H1 (cell line): ENCODE data around the gene NSD2. TPM values are rescaled to one million over a fixed set of nuclear protein-coding genes. Genes with fewer than 3 reads are reported as not detected.

ENCODE experiments used
- CTCF ChIA-PET: fragments of 300-600 bp; sonication (Branson Sonifier 250); formaldehyde crosslinking; loops from one replicate; lab custom pipeline; 2021; ENCODE audit not compliant: partially characterized antibody; lab: Charles Lee
- POLR2A ChIA-PET: fragments of 300-600 bp; sonication (Branson Sonifier 250); formaldehyde crosslinking; loops from one replicate; lab custom pipeline; 2021; ENCODE audit warnings: inconsistent platforms; ENCODE audit not compliant: partially characterized antibody; lab: Charles Lee
- DNase-seq, 2 experiments: peaks; one replicate each; pipeline versions ENCODE4 v3.0.0 to v3.0.0-alpha.2; 2010 to 2022; ENCODE audit warnings: low spot score in 2 of 2, low read depth in 1 of 2, mixed read lengths in 1 of 2
- FAIRE-seq: peaks from 2 replicates; lab custom pipeline; 2011; peaks lifted over from hg19 to GRCh38; lab: Jason Lieb, UNC
- H2AFZ ChIP-seq: 2 replicates; pipeline ENCODE4 v1.8.1; 2012; ENCODE audit warnings: low read length, inconsistent platforms
- H2AK5ac ChIP-seq: 2 replicates; pipeline ENCODE4 v1.6.1; 2013; ENCODE audit warnings: low read depth, low read length
- H2BK120ac ChIP-seq: replicated peaks from 2 replicates; pipeline ENCODE3; 2013; ENCODE audit warnings: low read depth, low read length, inconsistent platforms
- H2BK12ac ChIP-seq: 2 replicates; pipeline ENCODE4 v1.6.1; 2013; ENCODE audit warnings: low read depth, low read length
- H2BK15ac ChIP-seq: 2 replicates; pipeline ENCODE4 v1.6.1; 2013; ENCODE audit warnings: low read length
- H2BK20ac ChIP-seq: 2 replicates; pipeline ENCODE4 v1.6.1; 2013; ENCODE audit warnings: low read length
- H2BK5ac ChIP-seq: 2 replicates; pipeline ENCODE4 v1.6.1; 2013; ENCODE audit warnings: low read depth, low read length
- H3K14ac ChIP-seq: 2 replicates; pipeline ENCODE4 v1.6.1; 2013; ENCODE audit warnings: inconsistent platforms; ENCODE audit not compliant: insufficient read length
- H3K18ac ChIP-seq: 2 replicates; pipeline ENCODE4 v1.6.1; 2013; ENCODE audit warnings: low read length; ENCODE audit errors: extremely low read depth
- H3K23ac ChIP-seq: 2 replicates; pipeline ENCODE4 v1.6.1; 2013; ENCODE audit warnings: inconsistent platforms; ENCODE audit not compliant: insufficient read length
- H3K23me2 ChIP-seq: 2 replicates; pipeline ENCODE4 v1.6.1; 2013; ENCODE audit warnings: low read depth, low read length
- H3K27ac ChIP-seq: 2 replicates; pipeline ENCODE4 v1.6.1; 2011; ENCODE audit warnings: low read depth, low read length, inconsistent platforms
- H3K27me3 ChIP-seq, 4 experiments: replicated peaks in 1 of 4; 1 replicate in 1 of 4; 2 replicates in 3 of 4; pipeline versions ENCODE4 v1.6.1 to v1.8.1; 2011 to 2013; ENCODE audit warnings: low read length in 3 of 4, mild to moderate bottlenecking in 3 of 4, inconsistent platforms in 2 of 4, mixed read lengths in 2 of 4, moderate library complexity in 1 of 4; ENCODE audit not compliant: control insufficient read depth in 3 of 4, insufficient read depth in 3 of 4; ENCODE audit errors: extremely low read depth in 1 of 4
- H3K36me3 ChIP-seq, 4 experiments: 2 replicates each; pipeline versions ENCODE4 v1.6.1 to v1.8.1; 2011 to 2013; ENCODE audit warnings: mild to moderate bottlenecking in 4 of 4, low read length in 3 of 4, moderate library complexity in 2 of 4, control low read depth in 1 of 4, inconsistent platforms in 1 of 4; ENCODE audit not compliant: insufficient read depth in 4 of 4, control insufficient read depth in 2 of 4
- H3K4ac ChIP-seq: replicated peaks from 2 replicates; pipeline ENCODE3; 2013; ENCODE audit warnings: low read length, low read depth, mixed read lengths, inconsistent platforms; ENCODE audit not compliant: insufficient read length
- H3K4me1 ChIP-seq, 4 experiments: replicated peaks in 1 of 4; 1 replicate in 1 of 4; 2 replicates in 3 of 4; pipeline versions ENCODE4 v1.6.1 to v1.8.1; 2011 to 2013; ENCODE audit warnings: low read length in 3 of 4, inconsistent platforms in 2 of 4, mixed read lengths in 1 of 4; ENCODE audit not compliant: insufficient read depth in 4 of 4, control insufficient read depth in 3 of 4
- H3K4me2 ChIP-seq, 2 experiments: 2 replicates each; pipeline versions ENCODE4 v1.6.1 to v1.8.1; 2011 to 2013; ENCODE audit warnings: low read depth in 2 of 2, low read length in 2 of 2, control low read depth in 1 of 2, inconsistent platforms in 1 of 2, mild to moderate bottlenecking in 1 of 2; ENCODE audit not compliant: insufficient read depth in 1 of 2
- H3K4me3 ChIP-seq, 4 experiments: fragments of 200-600, 300-600 bp in 1 of 4; sonication (generic), shearing (Covaris generic), sonication (Bioruptor Twin) in 1 of 4; 2 replicates each; pipeline versions ENCODE4 v1.5.1 to v1.8.1; 2011 to 2016; ENCODE audit warnings: low read length in 4 of 4, low read depth in 3 of 4, control low read depth in 2 of 4, inconsistent platforms in 2 of 4, mild to moderate bottlenecking in 2 of 4, mixed read lengths in 1 of 4, moderate library complexity in 1 of 4; ENCODE audit not compliant: insufficient read depth in 2 of 4; ENCODE audit errors: extremely low read depth in 1 of 4
- H3K56ac ChIP-seq: replicated peaks from 2 replicates; pipeline ENCODE3; 2013; ENCODE audit warnings: low read depth, mild to moderate bottlenecking, mixed read lengths, low read length, inconsistent platforms; ENCODE audit not compliant: insufficient read length
- H3K79me1 ChIP-seq: 2 replicates; pipeline ENCODE4 v1.6.1; 2013; ENCODE audit warnings: low read depth, low read length, control low read depth
- H3K79me2 ChIP-seq, 2 experiments: 2 replicates each; pipeline versions ENCODE4 v1.6.1 to v1.8.1; 2012 to 2013; ENCODE audit warnings: low read length in 2 of 2, mild to moderate bottlenecking in 2 of 2, inconsistent platforms in 1 of 2; ENCODE audit not compliant: insufficient read depth in 2 of 2, control insufficient read depth in 1 of 2
- H3K9ac ChIP-seq, 4 experiments: replicated peaks in 1 of 4; 1 replicate in 1 of 4; 2 replicates in 3 of 4; pipeline versions ENCODE4 v1.6.1 to v1.8.1; 2011 to 2013; ENCODE audit warnings: low read depth in 3 of 4, low read length in 3 of 4, control low read depth in 2 of 4, mild to moderate bottlenecking in 2 of 4, moderate library complexity in 2 of 4, inconsistent platforms in 1 of 4; ENCODE audit errors: extremely low read depth in 1 of 4
- H3K9me3 ChIP-seq, 2 experiments: 2 replicates each; pipeline versions ENCODE4 v1.6.1 to v1.8.1; 2012 to 2013; ENCODE audit warnings: mild to moderate bottlenecking in 2 of 2, moderate library complexity in 2 of 2, control low read depth in 1 of 2, inconsistent platforms in 1 of 2, low read depth in 1 of 2, low read length in 1 of 2, mixed read lengths in 1 of 2; ENCODE audit not compliant: insufficient read depth in 2 of 2
- H4K20me1 ChIP-seq, 2 experiments: replicated peaks in 1 of 2; 2 replicates each; pipeline versions ENCODE3 to v1.8.1; 2011 to 2013; ENCODE audit warnings: inconsistent platforms in 2 of 2, low read length in 2 of 2, mild to moderate bottlenecking in 1 of 2; ENCODE audit not compliant: insufficient read depth in 2 of 2, control insufficient read depth in 1 of 2
- H4K5ac ChIP-seq: 2 replicates; pipeline ENCODE4 v1.6.1; 2013; ENCODE audit warnings: low read length, low read depth, mixed read lengths, inconsistent platforms; ENCODE audit not compliant: insufficient read length
- H4K8ac ChIP-seq: 2 replicates; pipeline ENCODE4 v1.8.0; 2013; ENCODE audit warnings: mild to moderate bottlenecking, moderate library complexity, low read length, inconsistent platforms; ENCODE audit not compliant: insufficient read depth; ENCODE audit errors: extremely low read depth
- H4K91ac ChIP-seq: replicated peaks from 2 replicates; pipeline ENCODE3; 2013; ENCODE audit warnings: low read length, mixed read lengths, inconsistent platforms; ENCODE audit not compliant: insufficient read length
- BCL11A ChIP-seq, 2 experiments: IDR thresholded peaks; one replicate each; pipeline ENCODE4 v1.6.1; 2011; ENCODE audit warnings: low read depth in 2 of 2, low read length in 2 of 2, mild to moderate bottlenecking in 2 of 2
- CREB1 ChIP-seq: IDR thresholded peaks from 2 replicates; pipeline ENCODE4 v1.6.1; 2012; ENCODE audit warnings: inconsistent platforms
- HDAC2 ChIP-seq, 2 experiments: fragments of 300-600 bp in 1 of 2; sonication (generic) in 1 of 2; IDR thresholded peaks; 2 replicates each; pipeline ENCODE4 v1.6.1; 2011 to 2012; ENCODE audit warnings: low read depth in 2 of 2, low read length in 2 of 2, mild to moderate bottlenecking in 2 of 2, moderate library complexity in 2 of 2, borderline replicate concordance in 1 of 2, inconsistent platforms in 1 of 2
- POLR2A ChIP-seq, 2 experiments: IDR thresholded peaks; 1 replicate in 1 of 2; 2 replicates in 1 of 2; pipeline ENCODE4 v1.6.1; 2011; ENCODE audit warnings: low read depth in 2 of 2, low read length in 2 of 2, mild to moderate bottlenecking in 2 of 2; ENCODE audit errors: control extremely low read depth in 1 of 2
- RBBP5 ChIP-seq: IDR thresholded peaks from 2 replicates; pipeline ENCODE4 v1.7.1; 2012; ENCODE audit warnings: low read depth, mild to moderate bottlenecking, inconsistent platforms, low read length, moderate library complexity, borderline replicate concordance
- RXRA ChIP-seq: IDR thresholded peaks from 2 replicates; pipeline ENCODE4 v1.6.1; 2011; ENCODE audit warnings: low read depth, mild to moderate bottlenecking, low read length, moderate library complexity; ENCODE audit not compliant: insufficient read depth
- SIRT6 ChIP-seq: IDR thresholded peaks from one replicate; pipeline ENCODE4 v1.7.1; 2012; ENCODE audit warnings: low read length, inconsistent platforms
- TAF7 ChIP-seq: optimal IDR thresholded peaks from 2 replicates; pipeline ENCODE3; 2011; ENCODE audit warnings: low read depth, mild to moderate bottlenecking, inconsistent platforms, low read length, moderate library complexity, borderline replicate concordance
- WGBS, 2 experiments: shearing (Covaris generic) in 1 of 2; methylation state at CpG; one replicate each; pipeline versions ENCODE4 v1.1.6 to v1.1.7; 2013 to 2015; ENCODE audit warnings: low lambda C conversion rate in 2 of 2, mixed read lengths in 2 of 2, inconsistent platforms in 1 of 2, low coverage in 1 of 2, missing lambda C conversion rate in 1 of 2; ENCODE audit not compliant: insufficient replicate concordance in 2 of 2, insufficient coverage in 1 of 2, insufficient read length in 1 of 2; ENCODE audit errors: extremely low coverage in 1 of 2, missing lambda C conversion rate in 1 of 2; 5-methylcytosine and 5-hydroxymethylcytosine counted together
- polyA plus RNA-seq, 7 experiments: library from polyadenylated mRNA; depleted of rRNA in 3 of 7; stranded (reverse) in 5 of 7; unstranded in 2 of 7; fragments of >200 nt in 5 of 7; fragments of 200-250 nt in 2 of 7; gene quantifications; 1 replicate in 5 of 7; 2 replicates in 1 of 7; 4 replicates in 1 of 7; pipeline versions ENCODE4 v1.2.1 to v1.2.3, GENCODE V29; 2011 to 2013; ENCODE audit warnings: missing spikeins in 2 of 7, mixed read lengths in 2 of 7
- total RNA-seq: library from RNA; stranded (reverse); fragmentation: NEBNext Ultra II Directional; extraction: Animal tissue kit (Norgen Biotek cat#: 25700); gene quantifications from 2 replicates; pipeline ENCODE4 v1.2.1, GENCODE V29; 2021

The NSD2 gene
- total and polyA plus RNA-seq, 2 of the 8 experiments (the other 6 are each of a cell fraction or from before 2014, with no cell fraction given), result 26.7 to 129 TPM

- Histone ChIP-seq H2BK15ac (no peak overlapping the region), H2BK5ac (no peak overlapping the region), H3K9ac (no peak overlapping the region), H3K27me3 (no peaks in the 10 kb centered on the region), H4K8ac (no peak overlapping the region), H3K27ac (no peak overlapping the region), H2AK5ac (no peak overlapping the region), H3K79me2 (no peaks in the 10 kb centered on the region), H3K18ac (no peak overlapping the region), H3K23me2 (no peaks in the 10 kb centered on the region), H3K56ac (no peak overlapping the region), H4K5ac (no peak overlapping the region), H4K91ac (no peak overlapping the region), H3K14ac (no peak overlapping the region), H3K4ac (no peak overlapping the region), H3K36me3 (peaks cover 12 to 57% (median 45%) of the 10 kb centered on the region in 4 experiments; a peak in 7 of 8 replicates), H3K79me1 (peaks cover 2% of the 10 kb centered on the region; the same call in 1 of the 2 replicates), H3K4me1 (no peaks in the 10 kb centered on the region), H2BK12ac (no peak overlapping the region), H3K23ac (no peak overlapping the region), H2BK20ac (no peak overlapping the region), H2AFZ (no peak overlapping the region), H3K4me3 (no peak overlapping the region), H3K4me2 (no peak overlapping the region), H3K9me3 (no peaks in the 10 kb centered on the region), H4K20me1 (peaks cover 2 to 16% of the 10 kb centered on the region in 2 experiments), H2BK120ac (no peak overlapping the region)
- ChIA-PET POLR2A (no interaction called here), CTCF (interaction anchor here (0.8 kb wide), 1 partner anchor 61 kb away, joined by 7 read pairs; no protein-coding TSS in a partner anchor)
- DNase-seq (no peak), FAIRE-seq (no peak)
- WGBS, 2 experiments, result 84% methylated on average over 8 of the region's 8 CpGs; no CpG with 5 or more reads in 1 of the 2 experiments
- TF ChIP-seq CREB1 (no peak), HDAC2 (IDR thresholded peaks at IDR 0.05; ENCODE audit: borderline replicate concordance in 1 of 2, low read depth in 2 of 2, low read length in 2 of 2) (no peak), RBBP5 (no peak), BCL11A (IDR thresholded peaks at IDR 0.05; ENCODE audit: low read depth in 2 of 2, low read length in 2 of 2) (no peak), TAF7 (no peak), RXRA (no peak), POLR2A (IDR thresholded peaks at IDR 0.05; ENCODE audit: control extremely low read depth in 1 of 2, low read depth in 2 of 2, low read length in 2 of 2) (no peak), SIRT6 (no peak)
These were observed 103.6 kb downstream of the NSD2 start for GRCh38 chr4:1974840-1975239.
